Gastrocnemius medialis (tissue), 4 donors: ENCODE data around the gene CSAD. TPM values are rescaled to one million over a fixed set of nuclear protein-coding genes. Genes with fewer than 3 reads are reported as not detected.

Experiments
- ATAC-seq, 2 donors: fragments of 150-250 bp; one replicate each; pipeline ENCODE4 v1.9.1; 2016
- DNase-seq, 2 donors: peaks; one replicate each; pipeline ENCODE4 v3.0.0-alpha.2; 2019
- H3K27ac ChIP-seq, 4 donors: fragments of 200-600 bp; sonication (generic); 1 replicate in 1 of 4; 2 replicates in 3 of 4; pipeline ENCODE4 v1.5.1; 2016 to 2018; ENCODE audit warnings: mild to moderate bottlenecking in 2 of 4, moderate library complexity in 1 of 4
- H3K27me3 ChIP-seq, 3 donors: fragments of 200-600 bp; sonication (generic) in 2 of 3; 1 replicate in 1 of 3; 2 replicates in 2 of 3; pipeline versions ENCODE4 v1.5.1 to v1.6.0; 2016 to 2019; ENCODE audit warnings: mild to moderate bottlenecking in 1 of 3, moderate library complexity in 1 of 3
- H3K36me3 ChIP-seq, 2 donors: fragments of 200-600 bp; sonication (generic) in 1 of 2; one replicate each; pipeline ENCODE4 v1.5.1; 2017 to 2018
- H3K4me1 ChIP-seq, 2 donors: fragments of 200-600 bp; sonication (generic) in 1 of 2; one replicate each; pipeline ENCODE4 v1.5.1; 2016 to 2017; ENCODE audit warnings: mild to moderate bottlenecking in 2 of 2
- H3K4me3 ChIP-seq, 4 donors: fragments of 200-600 bp; sonication (generic) in 3 of 4; 1 replicate in 1 of 4; 2 replicates in 3 of 4; pipeline ENCODE4 v1.5.1; 2016 to 2019; ENCODE audit warnings: mild to moderate bottlenecking in 2 of 4
- H3K9me3 ChIP-seq, 3 donors: fragments of 200-600 bp; sonication (generic) in 2 of 3; 1 replicate in 1 of 3; 2 replicates in 2 of 3; pipeline ENCODE4 v1.5.1; 2016 to 2019
- POLR2A ChIP-seq, 2 donors: fragments of 450-650 bp; IDR thresholded peaks; one replicate each; pipeline ENCODE4 v1.6.1; 2017; ENCODE audit warnings: antibody characterized with exemption in 2 of 2, mild to moderate bottlenecking in 2 of 2, moderate library complexity in 2 of 2
- in situ Hi-C, 4 donors: fragments of 200-750 bp; cut with MboI; loops; one replicate each; pipeline versions ENCODE4 v1.15.0 to v1.8.0; 2017; ENCODE audit warnings: low sequenced_read_pairs in 4 of 4
- intact Hi-C: fragments of 100-400 bp; cut with DNase I; formaldehyde crosslinking; loops from one replicate; pipeline ENCODE4 v1.15.1; 2023; ENCODE audit warnings: low total_unique reads
- total RNA-seq, 4 donors: library from RNA; depleted of rRNA; stranded (reverse); fragments of >200 nt; gene quantifications; one replicate each; pipeline versions ENCODE4 v1.1.0 to v1.2.3, GENCODE V29; 2016
- TF ChIP-seq, protein P1 (sequence below), 5 experiments: fragments of 450-650 bp in 3 of 5; fragments of 200-600 bp in 2 of 5; sonication (generic) in 2 of 5; IDR thresholded peaks in 4 of 5; conservative IDR thresholded peaks in 1 of 5; 1 replicate in 4 of 5; 2 replicates in 1 of 5; pipeline ENCODE4 v1.5.1; 2016 to 2019; ENCODE audit warnings: antibody characterized with exemption in 5 of 5, mild to moderate bottlenecking in 3 of 5, moderate library complexity in 3 of 5

Gene CSAD, protein sequence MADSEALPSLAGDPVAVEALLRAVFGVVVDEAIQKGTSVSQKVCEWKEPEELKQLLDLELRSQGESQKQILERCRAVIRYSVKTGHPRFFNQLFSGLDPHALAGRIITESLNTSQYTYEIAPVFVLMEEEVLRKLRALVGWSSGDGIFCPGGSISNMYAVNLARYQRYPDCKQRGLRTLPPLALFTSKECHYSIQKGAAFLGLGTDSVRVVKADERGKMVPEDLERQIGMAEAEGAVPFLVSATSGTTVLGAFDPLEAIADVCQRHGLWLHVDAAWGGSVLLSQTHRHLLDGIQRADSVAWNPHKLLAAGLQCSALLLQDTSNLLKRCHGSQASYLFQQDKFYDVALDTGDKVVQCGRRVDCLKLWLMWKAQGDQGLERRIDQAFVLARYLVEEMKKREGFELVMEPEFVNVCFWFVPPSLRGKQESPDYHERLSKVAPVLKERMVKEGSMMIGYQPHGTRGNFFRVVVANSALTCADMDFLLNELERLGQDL
- 10 to 100 TPM in 1 of 4 donors, 1 to 10 TPM in 2, under 1 TPM in 1; 0.68 to 14.9 (median 1.9) TPM for total RNA-seq

DNA sequence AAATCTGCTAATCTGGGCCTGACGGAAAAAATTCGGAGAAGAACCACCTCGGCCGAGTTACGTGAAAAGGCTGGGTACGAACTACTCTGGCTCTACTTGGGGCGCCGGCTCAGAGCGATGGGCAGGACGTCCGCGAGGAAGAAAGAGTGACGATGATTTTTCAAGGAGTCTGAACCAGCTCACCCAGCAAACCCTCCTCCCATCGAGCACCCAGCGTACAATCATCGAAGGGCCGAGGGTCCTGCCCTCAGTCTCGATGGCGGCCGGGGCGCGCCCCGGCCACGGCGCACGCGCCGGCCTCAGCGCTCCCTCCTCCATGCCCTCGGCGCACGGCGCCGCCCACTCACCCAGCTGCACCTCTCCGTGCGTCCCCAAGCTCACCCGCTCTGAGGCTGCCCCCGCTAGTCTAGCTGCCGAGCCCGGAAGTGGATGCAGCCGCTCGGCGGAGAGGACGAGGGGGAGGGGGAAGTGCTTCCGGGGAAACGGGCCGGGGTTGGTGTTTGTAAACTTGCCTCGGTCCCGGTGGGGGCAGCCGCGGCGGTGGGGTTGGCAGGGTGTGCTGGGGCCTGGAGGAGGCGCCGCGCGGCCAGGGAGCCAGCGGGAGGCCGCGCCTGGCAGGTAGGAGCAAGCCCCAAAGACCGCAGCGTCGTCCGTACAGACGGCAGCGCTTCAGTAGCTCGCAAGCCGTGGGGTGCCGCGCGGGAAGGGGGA, at the start of gene CSAD, which contains the start of gene ZNF740:
Gene CSAD (minus strand): TSS at position 706 of the 711 bp plus-strand sequence. CDS start 7,455 bp downstream, outside the sequence.
Gene ZNF740 (plus strand): TSS at position 503 of the 711 bp plus-strand sequence. CDS start 1,262 bp downstream, outside the sequence.
- in situ Hi-C loops = loop anchor here in 2 of 4 donors (10.0 to 25.0 kb wide), 2 partner anchors 116 to 118 kb away; partner anchors contain the start of gene TNS2 (in 1 of the 2)
- intact Hi-C loops = loop anchor here (1.0 to 5.0 kb wide), 4 partner anchors 41 to 174 kb away; partner anchors contain the start of gene EIF4B
- peak; percentile 92 to 95 for ATAC-seq
- Histone ChIP-seq H3K4me3 (peak within 1 kb of the TSS; percentile 63 to 95 (median 69)), H3K36me3 (peaks cover 0 to 33% of the 10 kb centered on the region in 2 donors), H3K27ac (peak within 1 kb of the TSS; percentile 85 to 97 (median 91)), H3K4me1 (peaks cover 37% of the 10 kb centered on the region in 2 donors), H3K9me3 (no peaks in the 10 kb centered on the region), H3K27me3 (no peaks in the 10 kb centered on the region)
- DNase-seq = peak; percentile 98
- TF ChIP-seq, protein P1, sequence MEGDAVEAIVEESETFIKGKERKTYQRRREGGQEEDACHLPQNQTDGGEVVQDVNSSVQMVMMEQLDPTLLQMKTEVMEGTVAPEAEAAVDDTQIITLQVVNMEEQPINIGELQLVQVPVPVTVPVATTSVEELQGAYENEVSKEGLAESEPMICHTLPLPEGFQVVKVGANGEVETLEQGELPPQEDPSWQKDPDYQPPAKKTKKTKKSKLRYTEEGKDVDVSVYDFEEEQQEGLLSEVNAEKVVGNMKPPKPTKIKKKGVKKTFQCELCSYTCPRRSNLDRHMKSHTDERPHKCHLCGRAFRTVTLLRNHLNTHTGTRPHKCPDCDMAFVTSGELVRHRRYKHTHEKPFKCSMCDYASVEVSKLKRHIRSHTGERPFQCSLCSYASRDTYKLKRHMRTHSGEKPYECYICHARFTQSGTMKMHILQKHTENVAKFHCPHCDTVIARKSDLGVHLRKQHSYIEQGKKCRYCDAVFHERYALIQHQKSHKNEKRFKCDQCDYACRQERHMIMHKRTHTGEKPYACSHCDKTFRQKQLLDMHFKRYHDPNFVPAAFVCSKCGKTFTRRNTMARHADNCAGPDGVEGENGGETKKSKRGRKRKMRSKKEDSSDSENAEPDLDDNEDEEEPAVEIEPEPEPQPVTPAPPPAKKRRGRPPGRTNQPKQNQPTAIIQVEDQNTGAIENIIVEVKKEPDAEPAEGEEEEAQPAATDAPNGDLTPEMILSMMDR (IDR thresholded peaks at IDR 0.05 in 4 of 5, conservative IDR thresholded peaks at IDR 0.05 in 1 of 5) = no peak
- peak; percentile 71 to 79 for TF ChIP-seq POLR2A (IDR thresholded peaks at IDR 0.05)

DNA sequence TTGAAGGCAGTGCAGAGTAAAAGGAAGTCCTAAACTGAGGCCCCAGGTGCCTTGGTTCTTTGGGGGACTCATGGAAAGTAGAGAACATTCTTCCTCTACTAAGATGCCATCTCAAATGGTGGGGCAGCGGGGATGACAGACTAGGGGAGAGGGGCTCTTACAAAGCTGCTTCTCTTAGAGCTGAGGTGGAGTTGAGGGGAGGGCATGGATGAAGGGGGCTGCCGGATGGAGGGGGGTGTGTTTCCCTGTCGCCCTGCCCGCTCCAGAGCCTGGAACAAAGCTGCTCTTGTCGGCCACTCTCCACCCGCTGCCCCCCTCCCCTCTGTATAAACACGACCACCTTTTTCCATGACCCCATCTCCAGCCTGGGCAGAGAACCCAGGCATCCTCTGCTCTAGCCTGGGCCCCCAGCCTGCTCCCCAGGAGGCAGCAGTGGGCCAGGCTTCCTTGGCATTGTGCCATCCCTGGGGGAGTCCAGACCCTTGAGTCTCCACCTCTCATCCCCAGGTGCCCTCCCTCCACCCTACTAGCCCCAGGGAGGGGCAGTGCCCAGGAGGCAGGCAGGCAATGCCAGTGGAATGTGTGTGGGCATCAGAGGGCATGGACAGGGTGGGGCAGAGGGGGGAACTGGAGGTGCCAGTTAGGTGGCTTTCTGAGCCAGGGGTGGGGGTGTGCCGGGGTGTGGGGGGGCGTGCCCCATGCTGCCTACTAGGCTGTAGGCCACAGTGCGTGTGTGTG, 49.6 kb upstream of the CSAD start:
- peaks cover 5 to 21% of the 10 kb centered on the region in 2 donors for H3K4me1 ChIP-seq

DNA sequence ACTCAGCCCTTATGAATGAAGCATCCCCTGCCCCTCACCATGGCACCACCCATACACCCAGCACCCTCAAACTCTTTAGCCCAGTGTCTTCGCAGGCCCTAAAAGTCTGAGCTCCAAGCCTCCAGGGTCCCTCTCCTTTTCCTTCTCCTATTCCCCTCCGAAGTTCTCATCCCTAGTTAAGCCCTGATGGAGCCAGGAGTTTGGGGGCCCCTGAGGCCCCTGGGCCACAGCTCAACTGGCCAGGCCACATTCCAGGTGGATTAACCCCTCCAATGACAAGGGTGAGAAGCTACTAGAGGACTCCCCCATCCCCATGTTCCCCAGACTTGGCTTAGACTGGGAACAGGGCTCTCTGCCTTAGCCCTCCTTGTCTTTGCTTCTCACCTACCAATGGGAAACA, 48.7 kb upstream of the CSAD start:
- Histone ChIP-seq H3K27ac (no peak overlapping the region), H3K4me3 (no peak overlapping the region), H3K4me1 (peaks cover 5 to 21% of the 10 kb centered on the region in 2 donors), H3K27me3 (peaks cover 12 to 29% (median 23%) of the 10 kb centered on the region in 3 donors), H3K36me3 (no peaks in the 10 kb centered on the region), H3K9me3 (no peaks in the 10 kb centered on the region)
- no peak for DNase-seq
- in situ Hi-C loops = no loop called here
- no peak for ATAC-seq
- intact Hi-C loops = no loop called here
- TF ChIP-seq, protein P1 (IDR thresholded peaks at IDR 0.05 in 4 of 5, conservative IDR thresholded peaks at IDR 0.05 in 1 of 5) = no peak
- TF ChIP-seq POLR2A (IDR thresholded peaks at IDR 0.05) = no peak

More for the DNA sequence above, 49.6 kb upstream of the CSAD start:
- intact Hi-C loops (no loop called here), in situ Hi-C loops (no loop called here)
- ATAC-seq (no peak), DNase-seq (no peak)
- no peak overlapping the region for H3K4me3 ChIP-seq
- no peaks in the 10 kb centered on the region for H3K9me3 ChIP-seq
- TF ChIP-seq POLR2A (IDR thresholded peaks at IDR 0.05) = no peak
- TF ChIP-seq, protein P1 (IDR thresholded peaks at IDR 0.05 in 4 of 5, conservative IDR thresholded peaks at IDR 0.05 in 1 of 5) = no peak
- peaks cover 15 to 34% (median 30%) of the 10 kb centered on the region in 3 donors for H3K27me3 ChIP-seq
- no peak overlapping the region for H3K27ac ChIP-seq
- no peaks in the 10 kb centered on the region for H3K36me3 ChIP-seq

DNA sequence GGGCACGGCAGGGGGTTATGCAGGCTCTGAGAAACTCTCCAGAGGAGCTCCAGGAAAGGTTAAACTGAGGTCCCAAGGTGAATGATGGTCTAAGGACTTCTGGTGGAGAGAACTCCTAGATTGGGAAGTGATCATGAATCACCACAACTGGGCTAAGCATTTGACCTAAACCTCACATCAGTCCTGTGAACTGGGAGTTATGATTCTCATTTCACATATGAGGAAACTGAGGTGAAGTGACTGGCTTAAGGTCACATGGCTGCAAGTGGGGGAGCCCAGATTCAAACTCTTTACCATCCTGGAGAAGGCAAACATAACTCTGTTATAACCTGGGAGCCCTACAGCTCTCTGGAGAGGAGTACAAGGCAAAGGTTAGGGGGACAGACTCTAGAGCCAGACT, 47.1 kb upstream of the CSAD start:
- Histone ChIP-seq H3K27ac (no peak overlapping the region), H3K27me3 (peaks cover 5 to 15% (median 8%) of the 10 kb centered on the region in 3 donors), H3K9me3 (no peaks in the 10 kb centered on the region), H3K4me1 (peaks cover 9 to 19% of the 10 kb centered on the region in 2 donors), H3K4me3 (no peak overlapping the region), H3K36me3 (no peaks in the 10 kb centered on the region)
- intact Hi-C loops = no loop called here
- DNase-seq (no peak), ATAC-seq (no peak)
- in situ Hi-C loops = no loop called here
- TF ChIP-seq, protein P1 (IDR thresholded peaks at IDR 0.05 in 4 of 5, conservative IDR thresholded peaks at IDR 0.05 in 1 of 5) = no peak
- TF ChIP-seq POLR2A (IDR thresholded peaks at IDR 0.05) = no peak
